OCI-LY1 (cell line): ENCODE measurements around the gene ARHGEF10L.

Experiments used
- H2AFZ ChIP-seq: fragments of 200-600 bp; sonication (generic), shearing (Covaris generic); 2 replicates; pipeline ENCODE4 v1.6.0; 2014; ENCODE audit warnings: antibody characterized with exemption, mild to moderate bottlenecking, low read length
- H3F3A ChIP-seq: fragments of 200-600 bp; sonication (generic), shearing (Covaris generic); 2 replicates; pipeline ENCODE4 v1.6.0; 2014; ENCODE audit warnings: mild to moderate bottlenecking, antibody characterized with exemption, low read length, moderate library complexity; ENCODE audit not compliant: insufficient read depth
- H3K27ac ChIP-seq: fragments of 200-600 bp; sonication (generic); 2 replicates; pipeline ENCODE4 v1.5.1; 2014; ENCODE audit warnings: low read length, mixed run types, mild to moderate bottlenecking, low read depth; ENCODE audit not compliant: poor library complexity, severe bottlenecking
- H3K27me3 ChIP-seq: fragments of 200-600 bp; sonication (generic); 2 replicates; pipeline ENCODE4 v1.6.0; 2014; ENCODE audit warnings: antibody characterized with exemption, mild to moderate bottlenecking, low read length, moderate library complexity; ENCODE audit not compliant: insufficient read depth
- H3K36me3 ChIP-seq: fragments of 200-600 bp; sonication (generic); 2 replicates; pipeline ENCODE4 v1.6.1; 2014; ENCODE audit warnings: mild to moderate bottlenecking, antibody characterized with exemption, low read length, moderate library complexity, mixed read lengths; ENCODE audit not compliant: insufficient read depth
- H3K4me1 ChIP-seq: fragments of 200-600 bp; sonication (generic); 2 replicates; pipeline ENCODE4 v1.5.1; 2014; ENCODE audit warnings: mild to moderate bottlenecking, low read length, moderate library complexity; ENCODE audit not compliant: insufficient read depth, severe bottlenecking
- H3K4me2 ChIP-seq: fragments of 200-600 bp; sonication (generic), shearing (Covaris generic); 2 replicates; pipeline ENCODE4 v1.6.1; 2014; ENCODE audit warnings: low read length
- H3K4me3 ChIP-seq: fragments of 200-600 bp; sonication (generic); 2 replicates; pipeline ENCODE4 v1.5.1; 2014; ENCODE audit warnings: low read length, low read depth, mild to moderate bottlenecking, mixed read lengths; ENCODE audit not compliant: poor library complexity, severe bottlenecking
- H3K79me2 ChIP-seq: fragments of 200-600 bp; shearing (Covaris generic); 2 replicates; pipeline ENCODE4 v1.6.1; 2016; ENCODE audit warnings: mixed run types, low read length, mixed read lengths; ENCODE audit not compliant: insufficient read depth
- H3K9ac ChIP-seq: fragments of 200-600 bp; sonication (generic), shearing (Covaris generic); 2 replicates; pipeline ENCODE4 v1.6.1; 2014; ENCODE audit warnings: mild to moderate bottlenecking, low read length, mixed read lengths
- H3K9me2 ChIP-seq: fragments of 200-600 bp; sonication (generic), shearing (Covaris generic); 2 replicates; pipeline ENCODE4 v1.6.1; 2014; ENCODE audit warnings: low read depth, mild to moderate bottlenecking, low read length, mixed read lengths
- H3K9me3 ChIP-seq: fragments of 200-600 bp; shearing (Covaris generic); 2 replicates; pipeline ENCODE4 v1.6.1; 2014; ENCODE audit warnings: low read length, mixed read lengths
- H4K20me1 ChIP-seq: fragments of 200-600 bp; sonication (generic), shearing (Covaris generic); 2 replicates; pipeline ENCODE4 v1.6.0; 2016; ENCODE audit warnings: mild to moderate bottlenecking, low read length; ENCODE audit not compliant: insufficient read depth
- EZH2 ChIP-seq: fragments of 200-600 bp; sonication (generic), shearing (Covaris generic); IDR thresholded peaks from 2 replicates; pipeline ENCODE4 v1.8.0; 2017; ENCODE audit warnings: borderline replicate concordance, mixed run types, mild to moderate bottlenecking, antibody characterized with exemption, low read length, moderate library complexity, mixed read lengths
- TF ChIP-seq, protein P1 (sequence below): fragments of 200-600 bp; sonication (generic), shearing (Covaris generic); IDR thresholded peaks from 2 replicates; pipeline ENCODE4 v1.5.1; 2017; ENCODE audit warnings: mild to moderate bottlenecking, antibody characterized with exemption, low read length, moderate library complexity, mixed read lengths

Gene ARHGEF10L

DNA sequence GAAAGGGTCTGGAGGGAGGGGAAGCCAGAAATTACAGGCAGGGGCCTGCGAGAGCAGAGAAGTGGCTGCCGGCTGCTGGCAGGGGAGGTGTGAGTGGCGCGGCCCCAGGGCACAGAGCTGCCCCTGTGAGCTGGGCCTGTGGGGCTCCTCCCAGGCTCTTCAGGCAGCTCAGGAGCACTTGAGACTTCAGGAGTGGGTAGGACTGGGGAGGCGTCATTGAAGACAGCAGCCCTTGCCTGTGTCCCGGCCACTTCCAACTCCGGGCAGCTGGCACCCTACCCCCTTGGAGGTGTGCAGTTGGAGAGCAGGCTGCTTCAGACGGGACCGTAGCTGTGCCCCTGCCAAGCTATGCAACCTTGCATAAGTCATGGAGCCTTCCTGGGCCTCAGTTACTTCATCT lies 128.1 kb downstream of the ARHGEF10L start:
- Histone ChIP-seq H3K9ac (no peak overlapping the region), H3K79me2 (no peaks in the 10 kb centered on the region), H3K27me3 (no peaks in the 10 kb centered on the region)

DNA sequence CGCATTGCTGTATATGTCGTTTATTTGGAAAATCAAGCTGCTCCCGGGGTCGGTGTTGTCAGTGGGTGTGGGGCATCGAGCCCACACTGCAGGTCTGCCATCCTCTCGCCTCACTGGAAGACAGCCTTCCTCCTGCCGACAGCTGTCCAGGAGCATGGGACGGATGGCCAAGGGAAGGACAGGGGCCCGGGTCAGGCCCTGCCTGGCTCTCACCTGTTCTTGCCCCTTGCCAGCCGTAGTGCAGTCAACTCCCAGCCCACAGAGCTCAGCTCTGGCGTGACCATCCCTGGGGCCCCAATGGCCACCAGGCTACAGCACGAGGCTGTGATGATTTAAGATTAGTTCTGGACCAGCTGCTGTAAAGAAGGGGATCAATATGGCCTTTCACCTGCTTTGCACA lies 128.7 kb downstream of the ARHGEF10L start:
- no peaks in the 10 kb centered on the region for H3K79me2 ChIP-seq
- no peak overlapping the region for H3K27ac ChIP-seq
- H3K9me2 ChIP-seq, result no peaks in the 10 kb centered on the region
- no peak overlapping the region for H2AFZ ChIP-seq
- no peak overlapping the region for H3K4me2 ChIP-seq
- no peak for TF ChIP-seq EZH2
- H4K20me1 ChIP-seq, result no peaks in the 10 kb centered on the region
- no peaks in the 10 kb centered on the region for H3K4me1 ChIP-seq
- no peaks in the 10 kb centered on the region for H3K9me3 ChIP-seq
- no peaks in the 10 kb centered on the region for H3K36me3 ChIP-seq
- no peaks in the 10 kb centered on the region for H3F3A ChIP-seq
- no peak overlapping the region for H3K9ac ChIP-seq
- H3K4me3 ChIP-seq, result no peak overlapping the region
- H3K27me3 ChIP-seq, result no peaks in the 10 kb centered on the region

More for the DNA sequence above, 128.1 kb downstream of the ARHGEF10L start:
- Histone ChIP-seq H3K4me3 (no peak overlapping the region), H3K4me2 (no peak overlapping the region), H3K27ac (no peak overlapping the region), H3K9me2 (no peaks in the 10 kb centered on the region), H3K4me1 (no peaks in the 10 kb centered on the region), H3F3A (no peaks in the 10 kb centered on the region), H3K9me3 (no peaks in the 10 kb centered on the region), H2AFZ (no peak overlapping the region), H3K36me3 (no peaks in the 10 kb centered on the region), H4K20me1 (no peaks in the 10 kb centered on the region)
- TF ChIP-seq, protein P1, sequence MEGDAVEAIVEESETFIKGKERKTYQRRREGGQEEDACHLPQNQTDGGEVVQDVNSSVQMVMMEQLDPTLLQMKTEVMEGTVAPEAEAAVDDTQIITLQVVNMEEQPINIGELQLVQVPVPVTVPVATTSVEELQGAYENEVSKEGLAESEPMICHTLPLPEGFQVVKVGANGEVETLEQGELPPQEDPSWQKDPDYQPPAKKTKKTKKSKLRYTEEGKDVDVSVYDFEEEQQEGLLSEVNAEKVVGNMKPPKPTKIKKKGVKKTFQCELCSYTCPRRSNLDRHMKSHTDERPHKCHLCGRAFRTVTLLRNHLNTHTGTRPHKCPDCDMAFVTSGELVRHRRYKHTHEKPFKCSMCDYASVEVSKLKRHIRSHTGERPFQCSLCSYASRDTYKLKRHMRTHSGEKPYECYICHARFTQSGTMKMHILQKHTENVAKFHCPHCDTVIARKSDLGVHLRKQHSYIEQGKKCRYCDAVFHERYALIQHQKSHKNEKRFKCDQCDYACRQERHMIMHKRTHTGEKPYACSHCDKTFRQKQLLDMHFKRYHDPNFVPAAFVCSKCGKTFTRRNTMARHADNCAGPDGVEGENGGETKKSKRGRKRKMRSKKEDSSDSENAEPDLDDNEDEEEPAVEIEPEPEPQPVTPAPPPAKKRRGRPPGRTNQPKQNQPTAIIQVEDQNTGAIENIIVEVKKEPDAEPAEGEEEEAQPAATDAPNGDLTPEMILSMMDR, result no peak
- no peak for TF ChIP-seq EZH2

DNA sequence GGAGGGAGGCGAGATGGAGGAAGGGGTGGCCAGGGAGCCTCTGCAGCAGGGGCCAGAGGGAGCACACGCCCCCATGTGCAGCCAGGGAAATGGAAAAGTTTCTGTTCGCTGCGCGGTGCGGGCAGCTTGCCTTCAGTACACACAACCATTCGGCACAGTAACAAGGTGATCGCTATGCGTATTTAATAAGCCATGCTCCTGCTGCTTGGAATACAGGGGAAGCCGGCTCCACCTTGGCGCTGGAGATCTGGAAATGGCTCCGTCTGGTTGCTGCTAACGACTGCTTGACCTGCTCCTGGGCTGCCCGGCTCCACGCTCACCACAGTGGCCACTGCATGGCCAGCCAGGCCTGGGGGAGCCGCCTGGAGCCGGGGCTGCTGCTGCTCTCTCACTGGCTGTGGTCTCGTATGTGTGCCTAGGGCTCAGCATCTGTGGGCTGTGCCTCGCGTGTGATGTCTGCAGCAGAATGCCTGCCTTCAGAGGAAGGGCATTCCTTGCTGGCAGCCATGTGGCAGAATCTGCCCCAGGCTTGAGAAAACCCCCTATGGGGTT lies 129.2 kb downstream of the ARHGEF10L start:
- H3K9me3 ChIP-seq, result no peaks in the 10 kb centered on the region
- no peaks in the 10 kb centered on the region for H4K20me1 ChIP-seq
- no peaks in the 10 kb centered on the region for H3F3A ChIP-seq
- H3K9me2 ChIP-seq, result no peaks in the 10 kb centered on the region
- no peaks in the 10 kb centered on the region for H3K4me1 ChIP-seq
- H3K36me3 ChIP-seq, result no peaks in the 10 kb centered on the region
- no peak overlapping the region for H3K4me3 ChIP-seq
- no peaks in the 10 kb centered on the region for H3K27me3 ChIP-seq
- no peaks in the 10 kb centered on the region for H3K79me2 ChIP-seq
- no peak overlapping the region for H2AFZ ChIP-seq
- TF ChIP-seq, protein P1, result no peak
- TF ChIP-seq EZH2, result no peak
- no peak overlapping the region for H3K9ac ChIP-seq
- no peak overlapping the region for H3K27ac ChIP-seq
- no peak overlapping the region for H3K4me2 ChIP-seq

DNA sequence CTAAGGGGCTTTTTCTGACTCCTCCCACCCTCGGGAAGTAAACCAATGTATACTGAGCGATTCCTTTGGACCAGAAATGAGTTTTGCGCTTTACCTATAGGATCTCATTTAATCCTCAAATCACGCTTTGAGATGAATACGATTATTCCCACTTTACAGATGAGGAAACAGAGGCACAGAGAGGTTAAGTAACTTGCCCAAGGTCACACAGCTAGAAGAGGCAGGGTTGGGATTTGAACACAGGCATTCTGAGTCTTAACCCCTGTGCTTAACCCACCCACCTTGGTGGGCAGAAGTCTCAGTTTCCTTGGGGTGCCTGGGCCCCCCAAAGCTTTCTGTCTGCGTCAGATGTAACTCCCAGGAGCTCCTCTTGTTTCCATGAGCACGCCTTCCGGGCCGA lies 129.8 kb downstream of the ARHGEF10L start:
- H3K9me2 ChIP-seq, result no peaks in the 10 kb centered on the region
- H3K9me3 ChIP-seq, result no peaks in the 10 kb centered on the region
- H3K36me3 ChIP-seq, result no peaks in the 10 kb centered on the region
- H3K4me3 ChIP-seq, result no peak overlapping the region
- no peak overlapping the region for H3K4me2 ChIP-seq
- no peaks in the 10 kb centered on the region for H3K79me2 ChIP-seq
- TF ChIP-seq, protein P1, result no peak
- TF ChIP-seq EZH2, result no peak
- H3K9ac ChIP-seq, result no peak overlapping the region
- no peaks in the 10 kb centered on the region for H4K20me1 ChIP-seq
- H2AFZ ChIP-seq, result no peak overlapping the region
- no peaks in the 10 kb centered on the region for H3F3A ChIP-seq
- no peaks in the 10 kb centered on the region for H3K27me3 ChIP-seq
- no peak overlapping the region for H3K27ac ChIP-seq
- no peaks in the 10 kb centered on the region for H3K4me1 ChIP-seq
